Activated CD4-positive, alpha-beta T cell treated with anti-CD3 and anti-CD28 coated beads, Interleukin-2, amount 10 ng/mL, durations not matched to agents 7 days and 5 days (primary cell): Measurements from ENCODE around the gene NPY5R. TPM values are rescaled to one million over a fixed set of nuclear protein-coding genes. Genes with fewer than 3 reads are reported as not detected.
A peak's percentile ranks its signal among the peaks of the same experiment; 100 is the strongest.

Source experiments
- CTCF ChIA-PET: fragments of 350-600 bp; sonication (Branson Sonifier 250); formaldehyde crosslinking; loops from one replicate; lab custom pipeline; 2021; ENCODE audit warnings: antibody characterized with exemption; lab: Charles Lee
- POLR2A ChIA-PET: fragments of 350-600 bp; sonication (Branson Sonifier 250); formaldehyde crosslinking; loops from one replicate; lab custom pipeline; 2021; ENCODE audit warnings: antibody characterized with exemption; lab: Charles Lee
- DNase-seq: peaks from one replicate; pipeline ENCODE4 v3.0.0-alpha.2; 2020
- H3K27ac Mint-ChIP-seq: one replicate; pipeline ENCODE4 v1.8.0; 2021; ENCODE audit warnings: mild to moderate bottlenecking, moderate library complexity, mixed read lengths
- H3K27me3 Mint-ChIP-seq: one replicate; pipeline ENCODE4 v1.8.0; 2021; ENCODE audit warnings: mixed read lengths
- H3K36me3 Mint-ChIP-seq: one replicate; pipeline ENCODE4 v1.8.0; 2021; ENCODE audit warnings: low read depth, mixed read lengths
- H3K4me1 Mint-ChIP-seq: one replicate; pipeline ENCODE4 v1.8.0; 2021; ENCODE audit warnings: mixed read lengths
- H3K4me3 Mint-ChIP-seq: one replicate; pipeline ENCODE4 v1.8.0; 2021; ENCODE audit warnings: mild to moderate bottlenecking, moderate library complexity, mixed read lengths
- H3K9me3 Mint-ChIP-seq: one replicate; pipeline ENCODE4 v1.8.0; 2021; ENCODE audit warnings: mixed read lengths
- total RNA-seq, 2 experiments: library from RNA; stranded (reverse); gene quantifications; one replicate each; pipeline ENCODE4 v1.2.3, GENCODE V29; 2021

NPY5R gene
- total RNA-seq, 2 experiments from 2014 or later: not detected

DNA sequence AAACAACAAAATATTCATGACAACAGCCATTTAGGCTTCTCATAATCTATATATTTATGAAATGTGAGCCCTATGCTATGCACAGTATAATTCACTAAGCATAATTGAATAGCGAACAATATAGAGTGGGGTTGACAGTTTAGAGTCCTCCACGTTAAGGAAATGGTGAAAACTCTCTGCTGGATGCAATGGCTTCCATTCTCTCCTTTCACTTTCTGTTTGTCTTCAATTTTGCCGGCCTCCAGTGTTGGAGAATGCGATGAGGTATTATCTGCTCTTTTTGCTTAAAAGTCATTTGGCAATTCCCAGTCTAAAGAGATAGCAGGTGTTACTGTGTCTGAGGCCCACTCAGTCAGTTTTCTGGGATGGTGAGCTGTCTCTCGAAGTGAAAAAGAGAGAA is 52.1 kb downstream of the NPY5R start:
- Mint-ChIP-seq H3K4me1 (peaks cover 2% of the 10 kb centered on the region), H3K27me3 (no peaks in the 10 kb centered on the region), H3K9me3 (no peaks in the 10 kb centered on the region), H3K27ac (no peak overlapping the region), H3K4me3 (peak overlapping the region; percentile 33), H3K36me3 (no peaks in the 10 kb centered on the region)
- DNase-seq: no peak
- POLR2A ChIA-PET: no interaction called here
- CTCF ChIA-PET: no interaction called here

DNA sequence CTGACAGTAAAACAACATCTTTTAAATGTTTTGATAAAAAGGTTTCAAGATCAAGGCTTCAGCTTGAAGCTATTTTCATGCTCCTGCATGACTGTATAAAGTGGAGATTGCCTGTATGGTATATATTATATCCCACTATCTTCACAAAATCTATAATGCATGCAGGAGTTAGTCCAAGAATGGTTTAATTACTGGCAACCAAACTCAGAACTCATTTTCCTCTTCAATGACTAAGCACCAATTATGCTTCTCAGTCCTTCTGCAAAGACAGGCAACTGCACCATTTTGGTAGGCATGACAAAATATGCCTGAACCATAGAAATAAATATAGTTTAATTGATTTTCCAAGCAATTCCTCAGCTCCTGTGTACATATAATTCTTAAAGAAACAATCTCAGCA is 54.5 kb downstream of the NPY5R start:
- peaks cover 2% of the 10 kb centered on the region for H3K4me1 Mint-ChIP-seq
- no peaks in the 10 kb centered on the region for H3K27me3 Mint-ChIP-seq
- no peak overlapping the region for H3K4me3 Mint-ChIP-seq
- H3K27ac Mint-ChIP-seq: no peak overlapping the region
- no peaks in the 10 kb centered on the region for H3K36me3 Mint-ChIP-seq
- no peak for DNase-seq
- no peaks in the 10 kb centered on the region for H3K9me3 Mint-ChIP-seq
- CTCF ChIA-PET: no interaction called here
- POLR2A ChIA-PET: no interaction called here

DNA sequence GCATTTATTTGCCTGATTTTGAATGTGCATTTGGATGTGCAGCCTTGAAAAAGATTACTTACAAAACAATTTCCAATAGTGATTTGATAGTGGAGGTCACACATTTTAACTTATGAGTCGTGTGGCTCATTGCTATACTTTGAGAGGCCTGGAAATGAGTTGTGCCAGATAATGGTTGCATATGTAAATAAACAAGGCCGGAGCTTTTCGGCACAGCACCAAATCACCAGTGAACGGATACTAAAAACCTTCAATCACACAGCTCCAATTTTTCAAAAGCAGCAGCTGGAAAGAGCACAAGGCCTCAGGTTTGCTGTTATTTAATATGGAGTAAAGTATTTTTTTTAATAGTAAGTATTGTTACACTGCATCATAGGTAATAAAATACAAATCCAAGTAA is 57.2 kb downstream of the NPY5R start:
- no peaks in the 10 kb centered on the region for H3K9me3 Mint-ChIP-seq
- H3K27me3 Mint-ChIP-seq: peaks cover 2% of the 10 kb centered on the region
- H3K36me3 Mint-ChIP-seq: no peaks in the 10 kb centered on the region
- ChIA-PET CTCF (no interaction called here), POLR2A (no interaction called here)
- H3K27ac Mint-ChIP-seq: no peak overlapping the region
- no peak overlapping the region for H3K4me3 Mint-ChIP-seq
- no peak for DNase-seq
- peaks cover 1% of the 10 kb centered on the region for H3K4me1 Mint-ChIP-seq

Other genes with a start within 250 kb of the NPY5R start
- 10 to 100 TPM; 15.7 to 16.0 TPM for gene NAF1, start 177.0 kb upstream of the NPY5R start, total RNA-seq
- gene NPY1R, start 11.3 kb upstream of the NPY5R start, total RNA-seq: not detected
- gene TKTL2, start 129.9 kb downstream of the NPY5R start, total RNA-seq: not detected
- gene TMA16, start 150.8 kb downstream of the NPY5R start, total RNA-seq: 10 to 100 TPM; 28.8 to 31.2 TPM